HUES48 (cell line): ENCODE measurements around the gene IL3.

Experiments
- H3K27ac ChIP-seq: one replicate; pipeline ENCODE4 v1.7.0; 2013; ENCODE audit warnings: low read depth, low read length, inconsistent platforms
- H3K27me3 ChIP-seq: 2 replicates; pipeline ENCODE4 v1.6.1; 2013; ENCODE audit warnings: mild to moderate bottlenecking, low read length; ENCODE audit not compliant: control insufficient read depth, insufficient read depth
- H3K36me3 ChIP-seq: 2 replicates; pipeline ENCODE4 v1.6.1; 2013; ENCODE audit warnings: low read length; ENCODE audit not compliant: control insufficient read depth, insufficient read depth
- H3K4me1 ChIP-seq: 2 replicates; pipeline ENCODE4 v1.6.1; 2013; ENCODE audit warnings: mild to moderate bottlenecking, low read length; ENCODE audit not compliant: control insufficient read depth, insufficient read depth
- H3K4me3 ChIP-seq: 2 replicates; pipeline ENCODE4 v1.5.1; 2013; ENCODE audit warnings: mild to moderate bottlenecking, low read depth, low read length
- H3K9ac ChIP-seq: 2 replicates; pipeline ENCODE4 v1.6.1; 2013; ENCODE audit warnings: mild to moderate bottlenecking, low read depth, low read length, moderate library complexity
- H3K9me3 ChIP-seq: 2 replicates; pipeline ENCODE4 v1.6.1; 2013; ENCODE audit warnings: low read length; ENCODE audit not compliant: control insufficient read depth, insufficient read depth

The IL3 gene

GRCh38 chr5:132058646-132059042, 1.8 kb upstream of the IL3 start:
- no peak overlapping the region for H3K27ac ChIP-seq
- peaks cover 5% of the 10 kb centered on the region; the same call in 1 of the 2 replicates for H3K4me1 ChIP-seq
- H3K36me3 ChIP-seq: no peaks in the 10 kb centered on the region
- H3K4me3 ChIP-seq: no peak overlapping the region
- no peaks in the 10 kb centered on the region for H3K9me3 ChIP-seq
- H3K27me3 ChIP-seq: no peaks in the 10 kb centered on the region
- H3K9ac ChIP-seq: no peak overlapping the region

GRCh38 chr5:132059043-132059695, 1.3 kb upstream of the IL3 start:
- H3K27me3 ChIP-seq: no peaks in the 10 kb centered on the region
- no peak overlapping the region for H3K4me3 ChIP-seq
- peaks cover 5% of the 10 kb centered on the region; the same call in 1 of the 2 replicates for H3K4me1 ChIP-seq
- H3K36me3 ChIP-seq: no peaks in the 10 kb centered on the region
- H3K9me3 ChIP-seq: no peaks in the 10 kb centered on the region
- H3K9ac ChIP-seq: no peak overlapping the region
- no peak overlapping the region for H3K27ac ChIP-seq

GRCh38 chr5:132059696-132060500, 557 bp upstream of the IL3 start:
- Histone ChIP-seq H3K27ac (no peak overlapping the region), H3K4me3 (no peak overlapping the region), H3K4me1 (peaks cover 5% of the 10 kb centered on the region; the same call in 1 of the 2 replicates), H3K9me3 (no peaks in the 10 kb centered on the region), H3K27me3 (no peaks in the 10 kb centered on the region), H3K36me3 (no peaks in the 10 kb centered on the region), H3K9ac (no peak overlapping the region)

- H3K4me3 ChIP-seq: no peak overlapping the region
- no peak overlapping the region for H3K9ac ChIP-seq
- H3K27me3 ChIP-seq: no peaks in the 10 kb centered on the region
- no peak overlapping the region for H3K27ac ChIP-seq
- no peaks in the 10 kb centered on the region for H3K9me3 ChIP-seq
- no peaks in the 10 kb centered on the region for H3K36me3 ChIP-seq
- peaks cover 5% of the 10 kb centered on the region; the same call in 1 of the 2 replicates for H3K4me1 ChIP-seq
These were observed 2.8 kb downstream of the IL3 start for GRCh38 chr5:132063090-132063911.

- Histone ChIP-seq H3K9ac (no peak overlapping the region), H3K4me3 (no peak overlapping the region), H3K27ac (no peak overlapping the region), H3K4me1 (peaks cover 5% of the 10 kb centered on the region; the same call in 1 of the 2 replicates), H3K27me3 (no peaks in the 10 kb centered on the region), H3K9me3 (no peaks in the 10 kb centered on the region), H3K36me3 (no peaks in the 10 kb centered on the region)
These were observed 3.7 kb downstream of the IL3 start for GRCh38 chr5:132064140-132064539.

- Histone ChIP-seq H3K27me3 (no peaks in the 10 kb centered on the region), H3K36me3 (no peaks in the 10 kb centered on the region), H3K4me1 (peaks cover 5% of the 10 kb centered on the region; the same call in 1 of the 2 replicates), H3K4me3 (no peak overlapping the region), H3K9me3 (no peaks in the 10 kb centered on the region), H3K27ac (no peak overlapping the region), H3K9ac (no peak overlapping the region)
These were observed 4.4 kb downstream of the IL3 start for GRCh38 chr5:132064738-132065331.

GRCh38 chr5:132065351-132065937, 5.0 kb downstream of the IL3 start:
- Histone ChIP-seq H3K27ac (no peak overlapping the region), H3K36me3 (no peaks in the 10 kb centered on the region), H3K9me3 (no peaks in the 10 kb centered on the region), H3K9ac (no peak overlapping the region), H3K4me3 (no peak overlapping the region), H3K4me1 (peaks cover 5% of the 10 kb centered on the region; the same call in 1 of the 2 replicates), H3K27me3 (no peaks in the 10 kb centered on the region)

- Histone ChIP-seq H3K27ac (no peak overlapping the region), H3K4me3 (no peak overlapping the region), H3K36me3 (no peaks in the 10 kb centered on the region), H3K9ac (no peak overlapping the region), H3K9me3 (no peaks in the 10 kb centered on the region), H3K4me1 (peaks cover 2% of the 10 kb centered on the region; the same call in 1 of the 2 replicates), H3K27me3 (no peaks in the 10 kb centered on the region)
These were observed 5.7 kb downstream of the IL3 start for GRCh38 chr5:132065951-132066701.

GRCh38 chr5:132066871-132067270, 6.4 kb downstream of the IL3 start:
- Histone ChIP-seq H3K4me1 (no peaks in the 10 kb centered on the region), H3K9me3 (no peaks in the 10 kb centered on the region), H3K36me3 (no peaks in the 10 kb centered on the region), H3K27me3 (no peaks in the 10 kb centered on the region), H3K27ac (no peak overlapping the region), H3K9ac (no peak overlapping the region), H3K4me3 (no peak overlapping the region)

GRCh38 chr5:132067451-132067850, 7.0 kb downstream of the IL3 start:
- Histone ChIP-seq H3K4me1 (no peaks in the 10 kb centered on the region), H3K36me3 (no peaks in the 10 kb centered on the region), H3K9ac (no peak overlapping the region)

More at GRCh38 chr5:132067451-132067850, 7.0 kb downstream of the IL3 start:
- no peak overlapping the region for H3K4me3 ChIP-seq
- H3K9me3 ChIP-seq: no peaks in the 10 kb centered on the region
- no peak overlapping the region for H3K27ac ChIP-seq
- no peaks in the 10 kb centered on the region for H3K27me3 ChIP-seq
